H1 (cell line): ENCODE measurements around the gene SGPP2. TPM values are rescaled to one million over a fixed set of nuclear protein-coding genes. Genes with fewer than 3 reads are reported as not detected.

Experiments used
- CEBPB ChIP-seq: IDR thresholded peaks from 2 replicates; pipeline ENCODE4 v1.6.1; 2012; ENCODE audit warnings: low read depth, low read length
- CHD7 ChIP-seq: fragments of 300-600 bp; sonication (generic); IDR thresholded peaks from 2 replicates; pipeline ENCODE4 v1.7.1; 2012; ENCODE audit warnings: low read length, moderate library complexity, mild to moderate bottlenecking, inconsistent platforms; ENCODE audit not compliant: insufficient replicate concordance
- KDM4A ChIP-seq: IDR thresholded peaks from one replicate; pipeline ENCODE4 v1.7.1; 2012; ENCODE audit warnings: low read depth, mild to moderate bottlenecking, moderate library complexity, low read length, inconsistent platforms; ENCODE audit not compliant: severe bottlenecking
- MAFK ChIP-seq: IDR thresholded peaks from 2 replicates; pipeline ENCODE4 v1.6.1; 2012; ENCODE audit warnings: low read depth, mild to moderate bottlenecking, improper control_type of control experiment, low read length
- SIRT6 ChIP-seq: IDR thresholded peaks from one replicate; pipeline ENCODE4 v1.7.1; 2012; ENCODE audit warnings: low read length, inconsistent platforms
- polyA plus RNA-seq, 7 experiments: library from polyadenylated mRNA; depleted of rRNA in 3 of 7; stranded (reverse) in 5 of 7; unstranded in 2 of 7; fragments of >200 nt in 5 of 7; fragments of 200-250 nt in 2 of 7; gene quantifications; 1 replicate in 5 of 7; 2 replicates in 1 of 7; 4 replicates in 1 of 7; pipeline versions ENCODE4 v1.2.1 to v1.2.3, GENCODE V29; 2011 to 2013; ENCODE audit warnings: missing spikeins in 2 of 7, mixed read lengths in 2 of 7
- total RNA-seq: library from RNA; stranded (reverse); fragmentation: NEBNext Ultra II Directional; extraction: Animal tissue kit (Norgen Biotek cat#: 25700); gene quantifications from 2 replicates; pipeline ENCODE4 v1.2.1, GENCODE V29; 2021

SGPP2 gene
- total and polyA plus RNA-seq, 2 of the 8 experiments (the other 6 are each of a cell fraction or from before 2014, with no cell fraction given) = 0.29 TPM; not detected in 1

DNA sequence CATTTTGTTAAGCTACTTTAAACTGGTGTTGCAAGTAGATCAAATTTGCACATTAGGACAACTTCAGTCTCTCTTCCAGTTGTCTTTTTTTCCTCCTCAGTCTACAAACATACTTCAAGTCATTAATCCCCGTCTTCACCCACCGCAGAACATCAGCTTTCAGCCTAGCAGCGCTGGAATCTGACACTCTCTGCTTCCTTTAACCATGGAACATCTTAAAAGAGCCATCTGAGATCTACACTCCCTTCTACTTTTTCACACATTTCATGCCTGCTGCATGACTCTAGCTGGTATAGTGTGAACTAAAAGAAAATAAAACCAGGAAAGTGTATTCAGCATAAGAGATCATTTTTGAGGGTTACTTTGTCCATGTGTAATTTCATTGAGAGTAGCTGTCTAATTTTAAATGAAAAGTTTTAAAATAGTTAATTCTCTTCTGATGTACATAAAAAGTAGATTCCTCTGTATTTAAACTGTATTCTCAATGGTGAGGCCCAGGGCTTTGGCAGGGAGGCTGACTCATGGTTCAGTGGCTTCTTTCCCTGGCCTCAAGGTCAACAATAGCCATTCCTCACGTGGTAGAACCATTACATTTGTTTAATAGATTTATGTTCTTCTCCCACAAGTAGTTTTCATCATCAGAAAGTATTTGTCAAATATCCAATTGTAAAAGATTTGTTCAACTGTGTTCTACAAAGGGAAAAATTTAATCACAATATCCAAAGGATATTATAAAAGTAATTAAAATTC lies 16.5 kb downstream of the SGPP2 start (continued):
- TF ChIP-seq CHD7 = no peak
- TF ChIP-seq MAFK = no peak
- no peak for TF ChIP-seq KDM4A
- no peak for TF ChIP-seq CEBPB
- TF ChIP-seq SIRT6 = no peak
